Measurements from ENCODE around the gene PIK3C3. TPM values are rescaled to one million over a fixed set of nuclear protein-coding genes. Genes with fewer than 3 reads are reported as not detected.

The PIK3C3 gene
- total and polyA plus RNA-seq, 2 of the 8 experiments (the other 6 are each of a cell fraction or from before 2014, with no cell fraction given), result 15.3 to 47.4 TPM

GRCh38 chr18:42131066-42131929 is 176.3 kb downstream of the PIK3C3 start (continued):
- TF ChIP-seq POLR2AphosphoS5 (IDR thresholded peaks at IDR 0.05; ENCODE audit: low read depth, low read length) (no peak), JUND (IDR thresholded peaks at IDR 0.05; ENCODE audit: low read length) (no peak), FOSL1 (IDR thresholded peaks at IDR 0.05; ENCODE audit: insufficient read depth, low read depth, low read length) (no peak), CHD7 (IDR thresholded peaks at IDR 0.05; ENCODE audit: insufficient replicate concordance, low read length) (no peak)
